HG02943 (cell line): ENCODE measurements around the gene CD276.
"Not testable (repeated sequence)": the region's sequence is repeated elsewhere in the genome, so short reads cannot be mapped to it uniquely, and the experiment has no call there.

Experiments used
- ATAC-seq: cut with Tn5 transposase; IDR thresholded peaks from one replicate; pipeline ENCODE4 v1.9.1; 2021; ENCODE audit warnings: mild to moderate bottlenecking, low read depth, moderate library complexity; ENCODE audit not compliant: unreplicated experiment

Gene CD276

DNA sequence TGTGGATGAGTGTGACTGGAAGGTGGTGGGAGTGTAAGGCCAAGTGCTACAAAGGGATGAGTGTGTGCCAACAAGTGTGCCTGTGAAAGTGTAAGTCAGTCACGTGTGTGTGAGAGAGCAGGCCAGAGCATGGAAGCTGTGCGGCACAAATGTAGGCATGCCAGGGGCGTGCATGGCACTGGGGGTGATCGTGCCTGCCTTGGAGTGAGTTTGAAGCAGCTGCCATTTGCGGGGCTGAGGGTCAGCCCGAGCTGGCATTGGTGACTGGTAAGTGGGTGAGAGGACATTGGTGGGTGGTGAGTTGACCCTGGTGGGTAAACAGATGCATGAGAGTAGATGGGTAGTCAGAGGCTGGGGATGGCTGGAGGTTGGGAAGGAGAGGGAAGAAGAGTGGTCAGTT is 24.5 kb downstream of the CD276 start:
- ATAC-seq: no peak

DNA sequence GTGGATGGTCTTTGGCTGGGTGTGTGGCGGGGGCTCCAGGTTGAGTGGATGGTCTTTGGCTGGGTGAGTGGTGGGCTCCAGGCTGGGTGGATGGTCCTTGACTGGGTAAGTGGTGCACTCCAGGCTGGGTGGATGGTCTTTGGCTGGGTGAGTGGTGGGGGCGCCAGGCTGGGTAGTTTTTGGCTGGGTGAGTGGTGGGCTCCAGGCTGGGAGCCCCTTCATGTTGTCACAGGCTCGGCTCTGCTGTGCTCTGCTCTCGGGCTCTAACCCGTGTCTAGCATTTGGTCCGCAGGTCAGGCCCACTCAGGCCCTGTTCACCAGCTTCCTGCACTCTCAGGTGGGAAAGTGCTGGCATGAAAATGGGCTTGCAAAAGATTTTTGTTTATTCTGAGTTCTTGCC is 25.1 kb downstream of the CD276 start:
- ATAC-seq: no peak

DNA sequence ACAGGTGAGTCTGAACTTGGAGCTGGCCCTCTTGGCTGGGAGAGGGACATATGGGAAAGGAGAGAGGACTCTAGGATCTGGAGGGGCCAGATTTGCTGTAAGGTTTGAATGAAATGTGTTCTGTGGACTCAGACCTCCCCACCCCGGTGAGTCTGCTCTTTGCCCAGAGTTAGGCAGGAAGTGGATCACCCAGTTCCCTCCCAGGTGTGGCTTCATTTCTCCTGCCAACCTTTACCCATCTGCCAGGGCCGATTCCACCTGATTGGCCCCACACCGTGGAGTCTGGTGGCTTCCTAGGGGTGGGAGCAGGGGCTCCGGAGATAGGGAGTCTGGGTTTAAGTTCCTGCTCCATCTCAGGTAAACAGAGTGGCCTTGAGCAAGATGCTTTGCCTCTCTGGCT is 25.5 kb downstream of the CD276 start:
- ATAC-seq: no peak

DNA sequence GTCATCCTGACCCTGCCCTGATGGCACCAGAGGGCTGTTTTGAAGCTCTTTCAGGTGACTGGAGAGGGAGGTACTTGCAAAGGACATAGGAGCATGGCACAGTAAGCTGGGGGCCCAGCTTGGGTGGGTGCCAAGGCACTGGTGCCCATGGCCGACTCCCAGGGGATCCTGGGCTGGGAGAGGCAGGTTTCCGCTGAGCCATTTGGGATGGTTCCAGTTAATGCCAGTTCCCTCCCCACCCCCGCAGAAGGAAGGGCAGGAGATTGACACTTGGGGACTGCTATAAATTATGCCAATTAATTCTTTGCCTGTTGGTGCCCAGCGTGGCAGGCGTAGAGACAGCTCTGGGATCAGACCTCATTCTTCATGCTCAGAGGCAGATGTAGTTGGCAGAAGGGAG is 26.1 kb downstream of the CD276 start:
- no peak for ATAC-seq

DNA sequence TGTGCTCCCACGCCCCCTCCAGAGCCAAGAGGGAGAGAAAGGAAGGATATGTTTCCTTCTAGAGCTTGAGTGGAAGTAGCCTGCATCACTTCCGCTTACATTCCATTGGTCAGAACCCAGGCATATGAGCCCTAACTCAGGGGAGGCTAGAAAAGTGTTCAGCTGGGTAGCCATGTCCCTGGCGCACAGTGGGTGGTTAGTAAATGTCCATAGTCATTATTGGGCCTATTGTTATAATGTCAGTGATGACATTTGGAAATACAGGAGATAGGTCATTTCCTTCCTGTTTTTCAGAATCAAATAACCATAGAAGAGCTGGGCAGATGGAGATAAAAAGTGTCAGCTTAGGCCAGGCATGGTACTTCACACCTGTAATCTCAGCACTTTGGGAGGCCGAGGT is 27.3 kb downstream of the CD276 start:
- no peak for ATAC-seq

DNA sequence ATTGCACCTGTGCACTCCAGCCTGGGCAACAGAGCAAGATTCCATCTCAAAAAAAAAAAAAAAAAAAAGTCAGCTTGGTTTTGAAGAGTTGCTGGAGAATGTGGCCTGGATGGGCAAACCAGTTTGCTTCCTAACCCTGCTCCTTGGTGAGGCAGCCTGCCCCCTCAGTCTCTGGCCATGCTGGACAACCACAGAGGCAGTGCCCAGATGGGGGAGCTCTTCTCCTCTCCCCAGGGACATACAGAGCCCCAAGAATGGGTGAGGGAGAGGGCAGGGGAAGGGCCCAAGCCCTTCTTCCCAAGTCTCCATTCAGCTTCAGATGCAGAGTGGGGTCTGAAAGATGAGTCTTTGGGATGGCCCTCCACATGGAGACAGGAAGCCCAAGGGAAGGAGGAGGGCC is 27.9 kb downstream of the CD276 start:
- ATAC-seq: no peak

DNA sequence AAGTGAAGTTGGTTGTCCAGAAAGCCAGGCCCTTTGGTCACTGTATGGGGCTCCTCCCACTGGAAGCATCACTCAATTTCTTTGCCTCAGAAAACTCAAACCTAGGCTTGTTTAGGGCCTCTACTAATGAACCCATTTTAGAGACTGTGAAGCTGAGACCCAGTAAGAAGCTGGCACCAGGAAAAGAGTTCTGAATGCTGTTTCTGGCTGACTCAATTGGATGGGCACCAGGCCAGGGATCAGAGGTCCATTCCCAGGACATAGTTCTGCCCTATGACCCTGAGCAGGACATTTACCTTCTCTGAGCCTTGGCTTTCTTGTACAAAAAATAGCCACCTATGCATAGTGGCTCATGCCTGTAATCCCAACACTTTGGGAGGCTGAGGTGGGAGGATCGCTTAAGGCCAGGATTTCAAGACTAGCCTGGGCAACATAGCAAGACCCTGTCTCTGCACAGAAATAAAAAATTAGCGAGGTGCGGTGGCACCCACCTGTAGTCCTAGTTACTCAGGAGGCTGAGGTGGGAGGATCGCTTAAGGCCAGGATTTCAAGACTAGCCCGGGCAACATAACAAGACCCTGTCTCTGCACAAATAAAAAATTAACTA is 30.6 kb downstream of the CD276 start:
- no peak for ATAC-seq

DNA sequence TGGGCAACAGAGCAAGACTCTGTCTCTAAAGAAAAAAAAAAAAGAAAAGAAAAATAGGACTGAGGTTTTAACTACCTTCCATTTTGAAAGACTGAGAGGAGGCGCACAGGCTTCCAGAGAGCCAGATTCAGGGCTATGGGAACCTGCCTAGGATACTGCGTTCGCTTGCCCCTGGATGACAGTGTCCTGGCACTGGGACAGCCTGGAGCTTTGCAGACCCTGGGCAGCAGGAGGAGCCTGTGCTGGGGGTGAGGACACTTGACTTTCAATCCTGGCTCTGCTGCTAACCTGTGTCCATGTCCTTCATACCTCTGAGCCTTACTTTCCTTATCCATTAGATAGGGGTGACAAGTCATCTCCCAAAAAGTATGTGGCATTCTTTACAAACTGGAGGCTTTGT is 31.2 kb downstream of the CD276 start:
- ATAC-seq: no peak

DNA sequence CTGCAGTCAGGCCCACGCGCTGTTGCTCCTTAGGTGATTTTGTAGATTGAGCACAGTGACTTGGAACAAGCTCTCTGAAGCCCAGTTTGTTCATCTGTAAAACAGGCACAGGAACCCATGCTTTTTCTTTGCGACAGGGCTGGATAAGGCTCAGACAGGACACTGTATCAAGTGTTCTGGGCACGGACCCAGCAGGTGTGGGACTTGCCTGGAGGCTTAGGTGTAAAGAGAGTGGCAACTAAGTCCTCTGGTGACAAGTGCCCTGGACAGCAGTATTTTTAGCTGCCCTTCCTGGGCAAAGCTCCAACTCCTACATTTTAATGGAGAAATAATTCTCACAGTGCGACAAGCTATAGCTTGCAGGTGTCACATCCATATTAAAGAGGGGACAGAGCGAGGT is 32.2 kb downstream of the CD276 start:
- ATAC-seq: no peak

DNA sequence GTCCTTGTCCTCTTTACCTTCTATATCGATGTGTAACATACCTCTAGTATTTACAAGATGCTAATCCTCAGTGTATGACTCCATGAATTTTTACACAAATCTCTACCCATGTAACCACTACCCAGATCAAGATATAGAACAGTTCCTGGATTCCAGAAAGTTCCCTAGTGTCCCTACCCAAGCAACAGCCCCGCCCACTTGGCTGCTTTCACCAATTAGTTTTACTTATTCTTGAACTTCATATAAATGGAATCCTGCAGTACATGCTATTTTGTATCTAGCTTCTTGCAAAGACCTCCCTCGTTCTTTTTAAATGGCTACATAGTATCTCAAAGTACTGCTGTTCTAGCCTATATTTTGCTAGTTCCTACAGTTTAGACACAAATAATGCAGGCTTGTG is 33.0 kb downstream of the CD276 start:
- ATAC-seq: no peak

DNA sequence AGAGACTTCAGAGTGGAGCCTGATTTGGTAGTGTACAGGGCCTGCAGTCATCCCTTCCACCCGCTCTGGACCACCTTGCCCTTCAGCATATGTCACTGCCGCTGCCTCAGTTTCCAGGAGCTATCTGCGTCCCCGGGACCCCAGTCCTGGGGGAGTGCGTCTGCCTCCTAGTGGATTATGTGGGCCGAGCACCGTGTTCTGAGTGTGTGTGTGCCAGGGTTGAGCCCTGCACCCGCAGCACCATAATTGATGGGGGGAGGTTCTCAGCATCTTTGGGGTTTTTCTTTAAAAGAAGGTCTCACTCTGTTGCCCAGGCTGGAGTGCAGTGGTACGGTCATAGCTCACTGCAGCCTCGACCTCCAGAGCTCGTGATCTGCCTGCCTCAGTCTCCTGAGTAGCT is 33.6 kb downstream of the CD276 start:
- ATAC-seq: no peak

DNA sequence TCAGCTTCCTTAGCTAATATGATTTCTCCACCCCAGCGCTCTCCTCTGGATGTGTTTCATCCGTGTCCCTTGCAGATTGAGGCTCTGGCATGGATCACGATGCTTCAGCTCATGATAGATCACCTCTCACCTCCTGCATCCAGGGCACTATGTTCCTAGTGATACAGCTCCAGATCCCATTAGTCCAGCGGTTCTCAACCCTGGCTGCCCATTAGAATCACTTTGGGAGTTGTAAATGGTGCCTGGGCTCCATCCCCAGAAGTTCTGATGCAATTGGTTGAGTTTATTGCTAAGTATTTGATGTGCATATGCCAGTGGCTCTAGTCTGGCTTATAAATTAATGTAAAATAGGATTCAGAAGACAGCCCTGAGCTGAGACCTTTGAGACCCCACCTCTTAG is 34.5 kb downstream of the CD276 start:
- no peak for ATAC-seq

DNA sequence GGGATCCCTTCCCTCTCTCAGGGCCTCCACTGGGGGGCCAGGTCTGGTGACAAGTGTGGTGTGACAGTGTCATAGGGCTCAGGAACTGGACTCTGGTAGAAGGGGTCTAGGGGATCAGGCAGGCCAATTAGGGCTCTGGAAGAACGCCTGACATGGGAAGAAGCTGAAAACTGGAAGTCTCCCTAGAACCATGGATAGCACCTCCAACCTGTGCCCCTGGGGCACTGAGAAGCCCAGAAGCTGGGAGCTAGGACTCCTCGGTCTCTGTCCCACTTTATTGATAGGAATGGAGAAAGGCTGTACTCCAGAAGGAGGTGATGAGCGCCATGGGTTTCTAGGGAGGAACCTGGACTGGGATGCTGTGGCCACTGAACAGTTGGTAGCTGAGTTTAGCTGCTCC is 38.2 kb downstream of the CD276 start:
- no peak for ATAC-seq

DNA sequence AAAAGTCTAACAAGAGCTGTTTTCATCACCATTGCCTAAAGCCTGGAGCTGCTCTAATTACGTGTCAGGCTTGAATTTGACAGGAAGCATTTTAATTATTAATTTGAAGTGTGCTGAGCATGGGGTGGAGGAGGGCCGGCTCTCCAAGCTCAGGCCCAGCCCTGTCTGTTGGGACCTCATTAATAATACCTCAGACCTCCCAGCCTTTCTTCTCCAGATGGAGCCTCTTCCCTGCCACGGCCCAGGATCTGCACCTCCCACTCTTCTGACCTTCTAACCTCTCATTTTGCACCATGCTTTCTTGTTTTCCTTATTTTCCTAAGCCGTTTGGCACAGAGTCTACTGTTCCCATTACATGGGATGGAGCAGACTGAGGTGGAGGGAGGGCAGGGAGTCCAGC is 39.0 kb downstream of the CD276 start:
- ATAC-seq: no peak

DNA sequence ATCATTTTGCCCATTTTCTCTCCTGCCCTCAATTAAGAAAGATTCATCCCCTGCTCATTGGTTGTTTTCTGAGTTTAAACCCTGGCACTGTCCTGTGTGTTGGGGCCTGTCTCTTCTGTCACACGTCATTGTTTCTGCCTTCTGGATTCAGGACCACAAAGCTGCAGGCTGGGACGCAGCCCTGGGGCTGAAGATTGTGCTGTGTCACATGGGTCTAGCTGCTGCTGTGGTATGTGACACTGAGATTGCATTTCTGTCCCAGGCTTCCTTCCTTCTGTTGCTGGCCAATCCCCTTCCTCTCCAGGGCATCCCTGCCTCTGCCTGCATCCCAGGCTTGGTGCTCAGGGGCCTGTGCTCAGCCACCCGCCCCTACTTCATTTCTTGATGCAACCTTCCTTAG is 40.0 kb downstream of the CD276 start:
- no peak for ATAC-seq

DNA sequence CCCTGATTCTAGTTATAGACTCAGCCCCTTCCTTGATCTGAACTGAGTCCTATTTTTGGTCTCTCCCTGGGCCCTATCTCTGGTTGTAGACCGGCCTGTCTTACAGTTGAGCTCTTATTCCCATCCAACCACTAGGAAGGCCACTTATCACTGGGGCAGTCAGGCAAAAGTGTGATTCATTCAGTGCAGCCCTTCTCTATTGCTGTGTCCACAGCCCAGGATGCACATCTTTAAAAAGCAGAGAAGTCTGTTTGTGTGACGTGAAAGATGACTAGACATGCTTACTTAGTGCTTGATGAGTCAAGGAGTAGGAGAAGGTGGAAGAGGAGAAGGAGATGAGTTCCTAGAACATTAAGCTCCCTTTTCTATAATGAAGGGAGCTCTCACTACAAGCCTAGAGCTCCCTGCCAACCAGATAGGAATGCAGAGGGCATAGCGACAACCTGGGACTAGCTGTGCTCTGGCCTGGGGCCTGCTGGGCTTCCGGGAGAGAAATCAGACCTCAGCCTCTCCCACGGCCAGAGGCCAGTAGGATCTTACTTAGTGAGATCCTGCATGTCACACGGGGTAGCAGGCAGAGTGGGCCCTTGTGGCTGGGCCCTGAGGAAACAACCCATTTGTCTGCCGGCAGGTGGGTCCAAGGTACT is 43.3 kb downstream of the CD276 start:
- no peak for ATAC-seq

DNA sequence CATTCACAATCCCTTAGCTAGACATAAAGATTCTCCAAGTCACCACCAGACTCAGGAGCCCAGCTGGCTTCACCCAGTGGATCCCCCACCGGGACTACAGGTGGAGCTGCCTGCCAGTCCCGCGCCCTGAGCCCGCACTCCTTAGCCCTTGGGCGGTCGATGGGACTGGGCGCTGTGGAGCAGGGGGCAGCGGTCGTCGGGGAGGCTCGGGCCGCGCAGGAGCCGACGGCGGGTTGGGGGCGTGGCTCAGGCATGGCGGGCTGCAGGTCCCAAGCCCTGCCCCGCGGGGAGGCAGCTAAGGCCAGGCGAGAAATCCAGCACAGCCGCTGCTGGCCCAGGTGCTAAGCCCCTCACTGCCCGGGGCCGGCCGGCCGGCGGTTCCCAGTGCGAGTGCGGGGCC is 47.9 kb downstream of the CD276 start:
- not testable (repeated sequence) for ATAC-seq

DNA sequence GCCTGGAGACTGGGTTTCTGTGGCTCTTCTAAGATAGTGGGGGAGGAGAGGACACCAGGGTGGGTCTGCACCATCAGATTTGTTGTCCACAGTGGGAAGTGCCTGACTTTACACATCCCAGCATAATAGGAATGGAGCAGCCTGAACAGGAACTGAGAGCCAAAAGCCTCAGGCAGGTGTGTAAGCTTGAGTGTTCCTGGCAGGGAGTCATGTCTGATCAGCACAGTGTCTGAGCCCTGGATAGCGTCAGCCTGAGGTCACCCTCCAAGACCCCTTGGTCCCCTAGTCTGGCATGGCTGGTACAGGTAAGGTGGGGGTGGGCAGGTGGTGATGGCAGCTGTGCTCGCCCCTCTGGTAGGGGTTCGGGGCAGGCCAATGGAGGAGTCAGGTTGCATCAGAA is 48.7 kb downstream of the CD276 start:
- no peak for ATAC-seq

DNA sequence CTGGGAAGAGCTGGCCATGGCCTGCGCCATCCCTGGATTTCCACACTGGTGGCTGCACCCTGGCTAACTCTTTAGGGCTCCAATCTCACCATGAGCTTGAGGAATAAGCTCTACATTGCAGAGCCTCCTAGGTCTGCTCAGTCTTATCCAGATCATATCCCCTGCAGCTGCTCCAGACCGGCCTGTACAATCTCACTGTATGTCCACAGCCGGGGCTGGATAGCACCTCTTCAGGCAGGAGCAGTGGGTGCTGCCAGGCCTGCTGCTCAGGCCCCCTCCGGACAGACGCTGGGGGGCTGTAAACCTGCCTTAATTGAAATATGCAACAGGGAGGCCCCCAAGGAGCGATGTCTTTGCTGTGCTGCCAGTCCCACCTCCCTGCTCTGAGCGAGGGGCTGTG is 53.4 kb downstream of the CD276 start:
- ATAC-seq: no peak

DNA sequence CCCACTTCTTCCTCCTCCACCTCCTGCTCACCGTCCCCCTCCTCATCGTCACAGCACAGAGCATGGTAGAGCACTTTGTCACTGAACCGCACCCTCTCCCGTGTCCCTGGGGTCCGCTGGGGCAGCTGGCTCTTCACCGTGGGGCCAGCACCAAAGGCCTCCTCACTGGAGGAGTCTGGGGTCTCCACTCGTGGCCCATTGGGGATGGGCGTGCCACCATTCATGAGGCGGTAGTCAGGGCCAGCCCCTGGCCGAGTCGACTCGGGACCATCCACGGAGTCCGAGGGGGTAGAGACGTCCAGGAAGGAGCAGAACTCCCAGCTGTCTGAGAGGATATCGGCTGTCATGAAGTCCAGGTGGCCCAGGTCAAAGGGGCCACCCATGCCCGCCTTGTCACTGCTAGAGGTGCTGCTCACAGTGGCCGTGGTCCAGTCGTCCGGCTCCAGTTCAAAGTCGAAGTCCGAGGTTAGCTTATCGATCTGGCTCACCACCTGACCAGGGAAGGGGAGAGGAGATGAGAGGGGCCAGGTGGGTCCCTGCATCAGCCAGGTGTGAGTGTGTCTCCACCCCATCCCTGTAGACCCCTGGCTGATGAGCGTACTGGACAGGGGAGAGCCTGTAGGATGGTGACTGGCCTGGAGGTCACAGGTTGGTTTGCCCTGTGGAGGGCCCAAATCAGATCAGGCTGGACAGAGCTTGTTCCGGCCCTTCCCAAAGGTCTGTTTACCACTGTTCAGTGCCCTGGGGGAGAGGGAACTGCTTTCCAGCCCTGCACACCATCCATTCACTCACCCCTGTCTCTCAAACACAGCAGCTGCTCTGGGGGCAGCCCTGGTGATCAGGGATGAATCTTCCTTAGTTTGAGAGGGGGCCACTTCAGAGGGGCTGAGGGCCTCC is 56.2 kb downstream of the CD276 start:
- ATAC-seq: no peak

DNA sequence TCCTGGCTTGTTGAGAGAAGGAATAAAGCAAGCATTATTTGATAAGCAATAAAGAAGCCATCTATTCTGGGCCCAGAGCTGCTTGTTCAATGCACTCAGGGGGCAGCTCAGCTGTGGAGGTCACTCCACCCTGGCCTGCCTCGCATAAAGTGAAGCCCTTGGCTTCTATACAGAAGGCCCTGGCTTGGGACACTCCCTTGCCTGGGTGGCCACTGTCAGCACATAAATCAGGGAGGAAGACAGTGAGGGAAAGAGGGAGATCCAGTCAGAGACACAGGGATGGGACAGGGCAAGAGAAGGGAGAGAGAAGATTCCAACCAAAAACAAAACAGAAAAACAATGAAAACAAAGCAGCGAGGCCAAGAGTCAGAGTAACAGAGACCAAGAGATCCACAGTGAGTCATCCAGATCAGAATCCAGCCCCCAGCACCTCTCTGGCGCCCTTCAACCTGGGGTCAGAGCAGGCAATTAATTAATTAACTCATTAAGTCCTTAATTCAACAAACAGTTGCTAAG is 57.2 kb downstream of the CD276 start:
- no peak for ATAC-seq

DNA sequence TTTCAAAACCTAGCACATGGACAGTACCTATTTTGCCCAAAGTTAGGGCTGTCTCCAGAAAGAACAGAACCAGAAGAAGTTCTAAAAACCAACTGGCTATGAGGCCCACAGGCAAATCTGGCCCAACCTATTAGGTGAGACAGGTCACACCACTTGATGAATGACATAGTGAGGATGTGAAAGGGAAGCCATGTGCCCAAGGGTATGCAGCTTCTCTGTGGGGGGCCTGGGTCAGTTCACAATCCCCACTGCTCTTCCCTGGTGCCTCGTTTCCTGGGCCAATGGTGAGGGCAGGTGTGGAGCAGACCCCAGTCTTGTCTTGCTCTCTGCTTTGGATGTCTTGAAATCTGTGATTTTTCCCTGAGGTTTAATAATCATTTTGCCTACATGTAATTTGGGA is 60.1 kb downstream of the CD276 start:
- no peak for ATAC-seq
